GM23248 (cell line): ENCODE measurements around the gene TMEM151B. TPM values are rescaled to one million over a fixed set of nuclear protein-coding genes. Genes with fewer than 3 reads are reported as not detected.

Source experiments
- DNase-seq: peaks from one replicate; pipeline ENCODE4 v3.0.0-alpha.2; 2015
- H2AFZ ChIP-seq: fragments of 200-600 bp; sonication (generic); 2 replicates; pipeline ENCODE4 v1.6.1; 2016; ENCODE audit warnings: antibody characterized with exemption
- H3F3A ChIP-seq: fragments of 200-600 bp; sonication (generic); 2 replicates; pipeline ENCODE4 v1.6.1; 2016; ENCODE audit warnings: mild to moderate bottlenecking, antibody characterized with exemption, mixed run types; ENCODE audit not compliant: insufficient read depth
- H3K27ac ChIP-seq: fragments of 200-600 bp; sonication (generic); 2 replicates; pipeline ENCODE4 v1.5.1; 2016; ENCODE audit warnings: mild to moderate bottlenecking
- H3K27me3 ChIP-seq: fragments of 200-600 bp; sonication (generic); replicated peaks from 2 replicates; pipeline ENCODE4 v1.6.1; 2016; ENCODE audit warnings: mild to moderate bottlenecking; ENCODE audit not compliant: insufficient read depth
- H3K36me3 ChIP-seq: fragments of 200-600 bp; sonication (generic); 2 replicates; pipeline ENCODE4 v1.6.1; 2016; ENCODE audit warnings: low read depth, mild to moderate bottlenecking
- H3K4me1 ChIP-seq: fragments of 200-600 bp; sonication (generic); 2 replicates; pipeline ENCODE4 v1.6.1; 2016; ENCODE audit warnings: mild to moderate bottlenecking; ENCODE audit not compliant: insufficient read depth
- H3K4me2 ChIP-seq: fragments of 200-600 bp; sonication (generic); one replicate; pipeline ENCODE4 v1.6.1; 2016; ENCODE audit warnings: mild to moderate bottlenecking; ENCODE audit not compliant: unreplicated experiment
- H3K4me3 ChIP-seq: fragments of 200-600 bp; sonication (generic); 2 replicates; pipeline ENCODE4 v1.5.1; 2016; ENCODE audit warnings: mild to moderate bottlenecking
- H3K79me2 ChIP-seq: fragments of 200-600 bp; sonication (generic); 2 replicates; pipeline ENCODE4 v1.6.1; 2016; ENCODE audit warnings: mild to moderate bottlenecking; ENCODE audit not compliant: insufficient read depth
- H3K9ac ChIP-seq: fragments of 200-600 bp; sonication (generic); 2 replicates; pipeline ENCODE4 v1.6.1; 2016; ENCODE audit warnings: mild to moderate bottlenecking
- H3K9me2 ChIP-seq: fragments of 200-600 bp; sonication (generic); 2 replicates; pipeline ENCODE4 v1.6.1; 2016; ENCODE audit warnings: mixed run types, mild to moderate bottlenecking, moderate library complexity; ENCODE audit not compliant: insufficient read depth
- H3K9me3 ChIP-seq: fragments of 200-600 bp; sonication (generic); one replicate; pipeline ENCODE4 v1.6.1; 2017; ENCODE audit warnings: low read depth
- H4K20me1 ChIP-seq: fragments of 200-600 bp; sonication (generic); 2 replicates; pipeline ENCODE4 v1.6.0; 2016; ENCODE audit not compliant: insufficient read depth
- EZH2 ChIP-seq: fragments of 200-600 bp; sonication (generic); IDR thresholded peaks from 2 replicates; pipeline ENCODE4 v1.6.1; 2018; ENCODE audit warnings: antibody characterized with exemption, mild to moderate bottlenecking; ENCODE audit not compliant: insufficient read depth, poor library complexity, severe bottlenecking
- EZH2phosphoT487 ChIP-seq: fragments of 200-600 bp; sonication (generic); IDR thresholded peaks from 2 replicates; pipeline ENCODE4 v1.6.1; 2018; ENCODE audit warnings: antibody characterized with exemption, moderate library complexity, mild to moderate bottlenecking, low read depth; ENCODE audit not compliant: insufficient read depth
- WGBS, 2 experiments: methylation state at CpG; one replicate each; pipeline ENCODE4 v1.1.6; 2015 to 2017; ENCODE audit warnings: low lambda C conversion rate in 2 of 2, low coverage in 1 of 2; ENCODE audit errors: missing lambda C conversion rate in 2 of 2; 5-methylcytosine and 5-hydroxymethylcytosine counted together
- in situ Hi-C: fragments of 300-500 bp; cut with MboI; formaldehyde crosslinking; loops from 2 replicates; pipeline ENCODE4 v1.15.0; 2020
- polyA plus RNA-seq: library from polyadenylated mRNA; unstranded; fragments of >200 nt; fragmentation: Nextera tagmentation; extraction: Ambion mirVana; gene quantifications from 2 replicates; pipeline ENCODE4 v1.2.1, GENCODE V29; 2016
- total RNA-seq: library from RNA; depleted of rRNA; stranded (reverse); fragments of >200 nt; shearing (Covaris generic); gene quantifications from 2 replicates; pipeline ENCODE4 v1.2.3, GENCODE V29; 2014; rRNA removed

Gene TMEM151B
- total RNA-seq (not detected in 2 replicates), polyA plus RNA-seq (not detected in 2 replicates)

GRCh38 chr6:44269921-44270525, at the start of gene TMEM151B:
TSS of gene TMEM151B (plus strand) at chr6:44270450. CDS start at chr6:44270743, 293 bp downstream.
- in situ Hi-C loops = loop anchor here (5.0 kb wide), 1 partner anchor 67 kb away; no protein-coding TSS in a partner anchor
- H3K4me1 ChIP-seq = no peaks in the 10 kb centered on the region

GRCh38 chr6:44220913-44221290, 49.3 kb upstream of the TMEM151B start:
- Histone ChIP-seq H3K79me2 (no peaks in the 10 kb centered on the region; the same call in 1 of the 2 replicates), H3K4me2 (peak overlapping the region; percentile 35), H3K9me2 (no peaks in the 10 kb centered on the region), H3F3A (peaks cover 19% of the 10 kb centered on the region), H3K9ac (peak overlapping the region; percentile 38; the same call in 1 of the 2 replicates), H3K4me3 (no peak overlapping the region), H4K20me1 (no peaks in the 10 kb centered on the region), H3K27me3 (no peaks in the 10 kb centered on the region), H3K36me3 (no peaks in the 10 kb centered on the region), H3K4me1 (peaks cover 24% of the 10 kb centered on the region), H2AFZ (peak overlapping the region; percentile 16), H3K9me3 (no peaks in the 10 kb centered on the region), H3K27ac (peak overlapping the region; percentile 35)
- in situ Hi-C loops = no loop called here
- DNase-seq = no peak
- TF ChIP-seq EZH2 = no peak
- TF ChIP-seq EZH2phosphoT487 = no peak
- 42 to 43% methylated on average over 4 of the region's 4 CpGs for WGBS, 2 experiments

More at GRCh38 chr6:44269921-44270525, at the start of gene TMEM151B:
- no peaks in the 10 kb centered on the region for H3F3A ChIP-seq
- H3K9ac ChIP-seq = no peak within 1 kb of the TSS
- H3K79me2 ChIP-seq = no peaks in the 10 kb centered on the region
- no peak within 1 kb of the TSS for H3K4me3 ChIP-seq
- no peak for DNase-seq
- H4K20me1 ChIP-seq = no peaks in the 10 kb centered on the region
- 33 to 50% methylated on average over 11 to 21 of the region's 29 CpGs for WGBS, 2 experiments
- H3K4me2 ChIP-seq = no peak within 1 kb of the TSS
- H3K27ac ChIP-seq = no peak within 1 kb of the TSS
- no peaks in the 10 kb centered on the region for H3K9me3 ChIP-seq
- no peaks in the 10 kb centered on the region for H3K9me2 ChIP-seq
- H3K27me3 ChIP-seq = peaks cover 38% of the 10 kb centered on the region
- TF ChIP-seq EZH2phosphoT487 (0 out of 2 replicates have a peak, but pooled peaks have one; percentile 43), EZH2 (peak; percentile 89)
- no peak within 1 kb of the TSS for H2AFZ ChIP-seq
- no peaks in the 10 kb centered on the region for H3K36me3 ChIP-seq

GRCh38 chr6:44221291-44221960, 48.8 kb upstream of the TMEM151B start:
- peak overlapping the region; percentile 35 for H3K4me2 ChIP-seq
- H3K27ac ChIP-seq = peak overlapping the region; percentile 35
- no peaks in the 10 kb centered on the region for H3K9me3 ChIP-seq
- peak overlapping the region; percentile 38; the same call in 1 of the 2 replicates for H3K9ac ChIP-seq
- H4K20me1 ChIP-seq = no peaks in the 10 kb centered on the region
- H3K4me1 ChIP-seq = peaks cover 24% of the 10 kb centered on the region
- H3K9me2 ChIP-seq = no peaks in the 10 kb centered on the region
- peaks cover 19% of the 10 kb centered on the region for H3F3A ChIP-seq
- TF ChIP-seq EZH2phosphoT487 (no peak), EZH2 (no peak)
- H2AFZ ChIP-seq = peak overlapping the region; percentile 16
- H3K27me3 ChIP-seq = no peaks in the 10 kb centered on the region
- DNase-seq = peak; percentile 87
- WGBS, 2 experiments = 6 to 9% methylated on average over 4 of the region's 4 CpGs
- no peak overlapping the region for H3K4me3 ChIP-seq
- no peaks in the 10 kb centered on the region; the same call in 1 of the 2 replicates for H3K79me2 ChIP-seq
- no peaks in the 10 kb centered on the region for H3K36me3 ChIP-seq
- in situ Hi-C loops = no loop called here

GRCh38 chr6:44221961-44222335, 48.3 kb upstream of the TMEM151B start:
- Histone ChIP-seq H3K27me3 (no peaks in the 10 kb centered on the region), H3K4me3 (no peak overlapping the region), H3K9me3 (no peaks in the 10 kb centered on the region), H3K9ac (0 out of 2 replicates have a peak overlapping the region, but pooled peaks have one; percentile 38), H3K27ac (no peak overlapping the region), H3F3A (peaks cover 19% of the 10 kb centered on the region), H3K4me2 (peak overlapping the region; percentile 35), H3K4me1 (peaks cover 20% of the 10 kb centered on the region), H3K36me3 (no peaks in the 10 kb centered on the region), H2AFZ (peak overlapping the region; percentile 16; the same call in 1 of the 2 replicates), H3K9me2 (no peaks in the 10 kb centered on the region), H4K20me1 (no peaks in the 10 kb centered on the region), H3K79me2 (no peaks in the 10 kb centered on the region; the same call in 1 of the 2 replicates)
- in situ Hi-C loops = no loop called here
- TF ChIP-seq EZH2phosphoT487 (no peak), EZH2 (no peak)
- no peak for DNase-seq
- 50 to 55% methylated on average over 2 of the region's 2 CpGs for WGBS, 2 experiments
